ENCODE measurements around the gene HCAR3.

DNA sequence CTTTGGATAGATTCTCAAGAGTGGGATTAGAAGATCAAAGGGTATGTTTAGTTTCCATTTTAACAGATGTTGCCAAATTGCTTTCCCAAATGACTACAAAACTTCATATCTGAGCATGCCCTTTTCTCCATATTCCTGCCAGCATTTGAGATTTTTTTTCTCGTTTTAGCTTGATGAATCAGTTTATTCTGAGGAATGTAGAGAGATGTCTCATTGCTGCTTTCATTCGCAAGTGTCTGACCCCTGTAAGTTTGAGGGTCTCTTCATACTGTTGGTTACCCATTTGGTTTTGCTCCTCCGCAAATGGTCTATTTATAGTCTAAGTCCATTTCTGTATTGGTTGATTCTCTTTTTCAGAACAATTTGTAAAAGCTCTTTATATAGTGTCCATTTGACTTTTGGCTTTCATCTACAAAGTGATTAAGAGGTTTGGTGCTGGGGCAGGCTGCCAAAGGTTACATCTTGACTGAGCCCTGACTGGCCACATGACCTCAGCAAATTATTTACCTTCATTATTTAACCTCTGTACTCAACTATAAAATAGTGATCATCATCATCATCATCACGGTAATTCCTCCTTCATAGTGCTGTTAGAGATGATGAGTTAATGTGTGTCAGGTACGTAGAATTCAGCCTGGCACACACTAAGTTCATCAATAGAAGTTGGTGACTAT, 47.1 kb downstream of the HCAR3 start:
- TF ChIP-seq ZBTB7A (IDR thresholded peaks at IDR 0.05; ENCODE audit: low read depth) (no peak), YY1 (IDR thresholded peaks at IDR 0.05; ENCODE audit: low read depth) (no peak), TAF1 (IDR thresholded peaks at IDR 0.05; ENCODE audit: low read depth) (no peak), RAD21 (IDR thresholded peaks at IDR 0.05; ENCODE audit: low read depth) (no peak)
- TF ChIP-seq, protein P1, sequence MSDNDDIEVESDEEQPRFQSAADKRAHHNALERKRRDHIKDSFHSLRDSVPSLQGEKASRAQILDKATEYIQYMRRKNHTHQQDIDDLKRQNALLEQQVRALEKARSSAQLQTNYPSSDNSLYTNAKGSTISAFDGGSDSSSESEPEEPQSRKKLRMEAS (IDR thresholded peaks at IDR 0.05), result no peak

Data from Ishikawa (cell line).